Measurements from ENCODE around the gene MAN1B1. TPM values are rescaled to one million over a fixed set of nuclear protein-coding genes. Genes with fewer than 3 reads are reported as not detected.

Gene MAN1B1
- total RNA-seq, 1 experiment from 2014 or later: 57.2 TPM

DNA sequence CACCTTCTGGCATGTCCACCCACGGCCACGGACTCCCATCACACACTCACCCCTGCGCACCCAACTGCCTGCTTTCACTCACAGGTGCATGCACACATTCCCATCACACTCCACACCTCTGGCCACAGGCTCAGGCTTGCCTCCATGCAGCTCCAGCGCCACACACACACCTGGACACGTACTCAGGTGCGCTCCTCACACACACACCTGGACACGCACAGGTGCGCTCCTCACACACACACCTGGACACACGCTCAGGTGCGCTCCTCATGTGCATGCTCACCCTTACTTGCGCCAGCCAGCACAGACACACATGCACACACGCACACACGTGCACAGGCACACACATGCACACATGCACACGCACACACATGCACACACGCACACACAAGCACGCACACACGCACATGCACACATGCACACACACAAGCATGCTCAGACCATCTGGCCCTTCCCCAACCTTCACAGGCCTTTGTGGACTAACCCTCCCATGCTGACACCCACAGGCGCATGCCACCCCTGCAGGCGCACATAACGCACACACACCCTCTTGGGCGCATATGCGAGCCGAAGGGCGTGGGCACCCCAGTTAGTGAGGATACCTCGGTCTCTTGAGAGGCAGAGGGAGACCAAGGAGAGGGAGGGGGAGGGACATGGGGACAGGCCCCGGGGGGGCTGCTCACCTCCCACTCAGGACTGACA lies 60.5 kb downstream of the MAN1B1 start:
- H3K27me3 ChIP-seq (ENCODE audit: control insufficient read depth, insufficient read depth, low read length): no peaks in the 10 kb centered on the region
- in situ Hi-C loops (cut with HindIII; ENCODE audit: low pct_unique_long_range_greater_than_20kb, low sequenced_read_pairs) (no loop called here), intact Hi-C loops (cut with micrococcal nuclease; ENCODE audit: unreplicated experiment) (no loop called here)
- no peaks in the 10 kb centered on the region for H3K36me3 ChIP-seq (ENCODE audit: control insufficient read depth, insufficient read depth, low read length)
- no TSS peak for BruUV-seq (replicated peaks)
- TF ChIP-seq TCF7L2 (IDR thresholded peaks at IDR 0.05; ENCODE audit: low read depth, low read length) (no peak), SIN3A (IDR thresholded peaks at IDR 0.05; ENCODE audit: borderline replicate concordance, insufficient read depth, low read depth, low read length) (no peak), POLR2AphosphoS5 (IDR thresholded peaks at IDR 0.05; ENCODE audit: low read depth, low read length) (no peak)
- TF ChIP-seq, protein P1, sequence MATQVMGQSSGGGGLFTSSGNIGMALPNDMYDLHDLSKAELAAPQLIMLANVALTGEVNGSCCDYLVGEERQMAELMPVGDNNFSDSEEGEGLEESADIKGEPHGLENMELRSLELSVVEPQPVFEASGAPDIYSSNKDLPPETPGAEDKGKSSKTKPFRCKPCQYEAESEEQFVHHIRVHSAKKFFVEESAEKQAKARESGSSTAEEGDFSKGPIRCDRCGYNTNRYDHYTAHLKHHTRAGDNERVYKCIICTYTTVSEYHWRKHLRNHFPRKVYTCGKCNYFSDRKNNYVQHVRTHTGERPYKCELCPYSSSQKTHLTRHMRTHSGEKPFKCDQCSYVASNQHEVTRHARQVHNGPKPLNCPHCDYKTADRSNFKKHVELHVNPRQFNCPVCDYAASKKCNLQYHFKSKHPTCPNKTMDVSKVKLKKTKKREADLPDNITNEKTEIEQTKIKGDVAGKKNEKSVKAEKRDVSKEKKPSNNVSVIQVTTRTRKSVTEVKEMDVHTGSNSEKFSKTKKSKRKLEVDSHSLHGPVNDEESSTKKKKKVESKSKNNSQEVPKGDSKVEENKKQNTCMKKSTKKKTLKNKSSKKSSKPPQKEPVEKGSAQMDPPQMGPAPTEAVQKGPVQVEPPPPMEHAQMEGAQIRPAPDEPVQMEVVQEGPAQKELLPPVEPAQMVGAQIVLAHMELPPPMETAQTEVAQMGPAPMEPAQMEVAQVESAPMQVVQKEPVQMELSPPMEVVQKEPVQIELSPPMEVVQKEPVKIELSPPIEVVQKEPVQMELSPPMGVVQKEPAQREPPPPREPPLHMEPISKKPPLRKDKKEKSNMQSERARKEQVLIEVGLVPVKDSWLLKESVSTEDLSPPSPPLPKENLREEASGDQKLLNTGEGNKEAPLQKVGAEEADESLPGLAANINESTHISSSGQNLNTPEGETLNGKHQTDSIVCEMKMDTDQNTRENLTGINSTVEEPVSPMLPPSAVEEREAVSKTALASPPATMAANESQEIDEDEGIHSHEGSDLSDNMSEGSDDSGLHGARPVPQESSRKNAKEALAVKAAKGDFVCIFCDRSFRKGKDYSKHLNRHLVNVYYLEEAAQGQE (IDR thresholded peaks at IDR 0.05; ENCODE audit: insufficient read depth in 1 of 2, low read depth in 2 of 2, low read length in 1 of 2): no peak
- TF ChIP-seq, protein P2, sequence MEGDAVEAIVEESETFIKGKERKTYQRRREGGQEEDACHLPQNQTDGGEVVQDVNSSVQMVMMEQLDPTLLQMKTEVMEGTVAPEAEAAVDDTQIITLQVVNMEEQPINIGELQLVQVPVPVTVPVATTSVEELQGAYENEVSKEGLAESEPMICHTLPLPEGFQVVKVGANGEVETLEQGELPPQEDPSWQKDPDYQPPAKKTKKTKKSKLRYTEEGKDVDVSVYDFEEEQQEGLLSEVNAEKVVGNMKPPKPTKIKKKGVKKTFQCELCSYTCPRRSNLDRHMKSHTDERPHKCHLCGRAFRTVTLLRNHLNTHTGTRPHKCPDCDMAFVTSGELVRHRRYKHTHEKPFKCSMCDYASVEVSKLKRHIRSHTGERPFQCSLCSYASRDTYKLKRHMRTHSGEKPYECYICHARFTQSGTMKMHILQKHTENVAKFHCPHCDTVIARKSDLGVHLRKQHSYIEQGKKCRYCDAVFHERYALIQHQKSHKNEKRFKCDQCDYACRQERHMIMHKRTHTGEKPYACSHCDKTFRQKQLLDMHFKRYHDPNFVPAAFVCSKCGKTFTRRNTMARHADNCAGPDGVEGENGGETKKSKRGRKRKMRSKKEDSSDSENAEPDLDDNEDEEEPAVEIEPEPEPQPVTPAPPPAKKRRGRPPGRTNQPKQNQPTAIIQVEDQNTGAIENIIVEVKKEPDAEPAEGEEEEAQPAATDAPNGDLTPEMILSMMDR (IDR thresholded peaks at IDR 0.05): no peak
- no peaks in the 10 kb centered on the region for H3K4me1 ChIP-seq (ENCODE audit: control insufficient read depth, insufficient read depth, low read length)
- no peak overlapping the region for H3K27ac ChIP-seq (ENCODE audit: low read length)
- no peaks in the 10 kb centered on the region for H3K9me3 ChIP-seq (ENCODE audit: control insufficient read depth, insufficient read depth, low read depth, low read length)
- POLR2A ChIA-PET: no interaction called here
- ATAC-seq: no peak
- no peak overlapping the region for H3K4me3 ChIP-seq (ENCODE audit: low read depth in 2 of 2, low read length in 2 of 2)
- CTCF ChIA-PET: no interaction called here
- no peak for DNase-seq (ENCODE audit: low read depth, low spot score)

DNA sequence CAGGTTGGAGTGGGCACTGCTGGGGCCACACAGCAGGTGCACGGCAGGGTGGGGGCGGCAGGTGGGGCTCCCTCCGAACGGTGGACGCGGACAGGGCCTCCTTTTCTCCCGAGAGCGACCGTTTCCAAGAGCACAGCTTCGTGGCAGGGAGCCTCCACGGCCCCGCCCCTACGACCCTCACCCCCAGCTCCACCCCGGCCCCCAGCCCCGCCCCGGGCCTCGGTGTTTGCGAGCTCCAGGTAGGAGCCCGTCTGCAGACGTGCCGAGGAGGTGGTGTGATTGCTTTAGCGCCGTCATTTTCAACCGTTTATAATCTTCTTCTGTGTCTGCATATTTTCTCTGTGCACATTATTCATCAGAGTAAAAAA lies 61.0 kb downstream of the MAN1B1 start:
- no peak overlapping the region for H3K27ac ChIP-seq (ENCODE audit: low read length)
- H3K4me3 ChIP-seq (ENCODE audit: low read depth in 2 of 2, low read length in 2 of 2): no peak overlapping the region
- no peaks in the 10 kb centered on the region for H3K27me3 ChIP-seq (ENCODE audit: control insufficient read depth, insufficient read depth, low read length)
- ChIA-PET CTCF (no interaction called here), POLR2A (no interaction called here)
- DNase-seq (ENCODE audit: low read depth, low spot score) (no peak), ATAC-seq (no peak)
- in situ Hi-C loops (cut with HindIII; ENCODE audit: low pct_unique_long_range_greater_than_20kb, low sequenced_read_pairs): no loop called here
- intact Hi-C loops (cut with micrococcal nuclease; ENCODE audit: unreplicated experiment): no loop called here
- no peaks in the 10 kb centered on the region for H3K9me3 ChIP-seq (ENCODE audit: control insufficient read depth, insufficient read depth, low read depth, low read length)
- no TSS peak for BruUV-seq (replicated peaks)
- TF ChIP-seq POLR2AphosphoS5 (IDR thresholded peaks at IDR 0.05; ENCODE audit: low read depth, low read length) (no peak), SIN3A (IDR thresholded peaks at IDR 0.05; ENCODE audit: borderline replicate concordance, insufficient read depth, low read depth, low read length) (no peak), TCF7L2 (IDR thresholded peaks at IDR 0.05; ENCODE audit: low read depth, low read length) (no peak)
- TF ChIP-seq, protein P1 (IDR thresholded peaks at IDR 0.05; ENCODE audit: insufficient read depth in 1 of 2, low read depth in 2 of 2, low read length in 1 of 2): no peak
- TF ChIP-seq, protein P2 (IDR thresholded peaks at IDR 0.05): no peak
- H3K36me3 ChIP-seq (ENCODE audit: control insufficient read depth, insufficient read depth, low read length): no peaks in the 10 kb centered on the region
- no peaks in the 10 kb centered on the region for H3K4me1 ChIP-seq (ENCODE audit: control insufficient read depth, insufficient read depth, low read length)
